PC-9 (cell line): ENCODE results near the gene INSYN2B.

Source experiments
- CTCF ChIP-seq: fragments of 200-600 bp; sonication (generic); conservative IDR thresholded peaks from 2 replicates; pipeline ENCODE4 v1.6.1; 2017; ENCODE audit warnings: mixed run types, antibody characterized with exemption, mild to moderate bottlenecking, moderate library complexity
- EZH2 ChIP-seq: fragments of 200-600 bp; sonication (generic); IDR thresholded peaks from 2 replicates; pipeline ENCODE4 v1.8.0; 2017; ENCODE audit warnings: antibody characterized with exemption, low read depth

- TF ChIP-seq CTCF (no peak), EZH2 (no peak)
Observed at GRCh38 chr5:169944115-169944514, 36.2 kb downstream of the INSYN2B start.
